A549 treated with dexamethasone at 1 μM for 4 hours (cell line): ENCODE results near the gene BCL2L12. TPM values are rescaled to one million over a fixed set of nuclear protein-coding genes. Genes with fewer than 3 reads are reported as not detected.

Experiments
- total RNA-seq: library from RNA; stranded (reverse); fragments of 200-300 nt; extraction: Qiagen RNA extraction; gene quantifications from 5 replicates; pipeline ENCODE4 v1.2.3, GENCODE V29; 2022

The BCL2L12 gene
- total RNA-seq: 56.1 to 64.2 TPM (median 59.7 TPM) in 5 replicates

GRCh38 chr19:49665351-49666119 lies at the start of gene BCL2L12, which contains the start of gene IRF3:
TSS of gene BCL2L12 (plus strand) at chr19:49665933. CDS start at chr19:49666693, 760 bp downstream.
TSS of gene IRF3 (minus strand) at chr19:49665857. CDS start at chr19:49664838, 1,019 bp downstream.

GRCh38 chr19:49640113-49640898 lies 25.4 kb upstream of the BCL2L12 start, which contains the start of gene RRAS:
TSS of gene RRAS (minus strand) at chr19:49640143. CDS start at chr19:49640098, 45 bp downstream.

GRCh38 chr19:49641688-49642491 lies 23.8 kb upstream of the BCL2L12 start, which contains the start of gene SCAF1:
TSS of gene SCAF1 (plus strand) at chr19:49642209. CDS start at chr19:49645027, 2,818 bp downstream.

GRCh38 chr19:49677231-49677900 lies 11.6 kb downstream of the BCL2L12 start, which contains the start of gene PRMT1:
TSS of gene PRMT1 (plus strand) at chr19:49677271. CDS start at chr19:49677281, 10 bp downstream.

GRCh38 chr19:49689133-49690078 lies 23.7 kb downstream of the BCL2L12 start, which contains the start of gene ADM5:
TSS of gene ADM5 (plus strand) at chr19:49689594. CDS start at chr19:49689838, 244 bp downstream.

GRCh38 chr19:49690656-49691242 lies 25.0 kb downstream of the BCL2L12 start, which contains the start of gene CPT1C:
TSS of gene CPT1C (plus strand) at chr19:49691116. CDS start at chr19:49692253, 1,137 bp downstream.

Other genes with a start within 250 kb of the BCL2L12 start
- not detected in 5 replicates for gene PTH2, start 242.5 kb upstream of the BCL2L12 start, total RNA-seq
- 0.17 to 0.40 TPM (median 0.23 TPM) in 5 replicates for gene GFY, start 240.5 kb upstream of the BCL2L12 start, total RNA-seq
- gene SLC17A7, start 224.4 kb upstream of the BCL2L12 start, total RNA-seq: 0.23 to 0.76 TPM (median 0.57 TPM) in 5 replicates
- 81.5 to 86.8 TPM (median 85.6 TPM) in 5 replicates for gene PIH1D1, start 214.1 kb upstream of the BCL2L12 start, total RNA-seq
- gene ALDH16A1, start 212.7 kb upstream of the BCL2L12 start, total RNA-seq: 13.0 to 27.7 TPM (median 23.9 TPM) in 5 replicates
- 0.94 to 1.6 TPM (median 1.2 TPM) in 5 replicates for gene FLT3LG, start 191.7 kb upstream of the BCL2L12 start, total RNA-seq
- gene RPL13A, start 178.3 kb upstream of the BCL2L12 start, total RNA-seq: 3,612 to 4,177 TPM (median 3,742 TPM) in 5 replicates
- gene RPS11, start 169.5 kb upstream of the BCL2L12 start, total RNA-seq: 3,652 to 4,941 TPM (median 3,741 TPM) in 5 replicates
- gene FCGRT, start 153.3 kb upstream of the BCL2L12 start, total RNA-seq: 25.0 to 32.5 TPM (median 28.0 TPM) in 5 replicates
- 1.5 to 3.5 TPM (median 2.6 TPM) in 5 replicates for gene RCN3, start 137.9 kb upstream of the BCL2L12 start, total RNA-seq
- gene NOSIP, start 85.4 kb upstream of the BCL2L12 start, total RNA-seq: 90.9 to 110 TPM (median 106 TPM) in 5 replicates
- 0.62 to 0.97 TPM (median 0.64 TPM) in 5 replicates for gene PRRG2, start 84.6 kb upstream of the BCL2L12 start, total RNA-seq
- gene PRR12, start 74.8 kb upstream of the BCL2L12 start, total RNA-seq: 25.0 to 45.9 TPM (median 44.1 TPM) in 5 replicates
- gene RRAS, start 25.8 kb upstream of the BCL2L12 start, total RNA-seq: 105 to 170 TPM (median 157 TPM) in 5 replicates
- gene SCAF1, start 23.7 kb upstream of the BCL2L12 start, total RNA-seq: 39.2 to 76.5 TPM (median 69.9 TPM) in 5 replicates
- gene IRF3, start 76 bp upstream of the BCL2L12 start, total RNA-seq: 67.8 to 112 TPM (median 100 TPM) in 5 replicates
- 394 to 431 TPM (median 409 TPM) in 5 replicates for gene PRMT1, start 11.3 kb downstream of the BCL2L12 start, total RNA-seq
- gene ADM5, start 23.7 kb downstream of the BCL2L12 start, total RNA-seq: 3.0 to 5.7 TPM (median 5.0 TPM) in 5 replicates
- 11.3 to 13.2 TPM (median 12.1 TPM) in 5 replicates for gene CPT1C, start 25.2 kb downstream of the BCL2L12 start, total RNA-seq
- gene TSKS, start 97.4 kb downstream of the BCL2L12 start, total RNA-seq: not detected in 5 replicates
- gene AP2A1, start 101.1 kb downstream of the BCL2L12 start, total RNA-seq: 38.6 to 62.6 TPM (median 60.1 TPM) in 5 replicates
- 12.7 to 14.1 TPM (median 13.9 TPM) in 5 replicates for gene FUZ, start 147.4 kb downstream of the BCL2L12 start, total RNA-seq
- 41.8 to 70.4 TPM (median 65.8 TPM) in 5 replicates for gene MED25, start 152.4 kb downstream of the BCL2L12 start, total RNA-seq
- gene PTOV1, start 185.2 kb downstream of the BCL2L12 start, total RNA-seq: 108 to 147 TPM (median 141 TPM) in 5 replicates
- 28.8 to 56.1 TPM (median 43.1 TPM) in 5 replicates for gene PNKP, start 201.6 kb downstream of the BCL2L12 start, total RNA-seq
- 65.8 to 131 TPM (median 114 TPM) in 5 replicates for gene AKT1S1, start 211.4 kb downstream of the BCL2L12 start, total RNA-seq
- gene TBC1D17, start 211.8 kb downstream of the BCL2L12 start, total RNA-seq: 17.1 to 22.6 TPM (median 21.4 TPM) in 5 replicates
- gene IL4I1, start 231.0 kb downstream of the BCL2L12 start, total RNA-seq: 0.40 to 0.94 TPM (median 0.62 TPM) in 5 replicates